Mucosa of rectum (tissue), 2 donors: Measurements from ENCODE around the gene DDO.

Source experiments
- H3K27ac ChIP-seq, 2 donors: one replicate each; pipeline ENCODE4 v1.7.0; 2013; ENCODE audit warnings: inconsistent platforms in 2 of 2, low read depth in 2 of 2, low read length in 2 of 2
- H3K27me3 ChIP-seq, 2 donors: one replicate each; pipeline ENCODE4 v1.7.0; 2013; ENCODE audit warnings: low read length in 2 of 2; ENCODE audit not compliant: control insufficient read depth in 2 of 2, insufficient read depth in 2 of 2
- H3K36me3 ChIP-seq, 2 donors: one replicate each; pipeline ENCODE4 v1.7.0; 2013; ENCODE audit warnings: low read length in 2 of 2; ENCODE audit not compliant: control insufficient read depth in 2 of 2, insufficient read depth in 2 of 2
- H3K4me1 ChIP-seq, 2 donors: one replicate each; pipeline ENCODE4 v1.7.0; 2013; ENCODE audit warnings: low read length in 2 of 2, mild to moderate bottlenecking in 1 of 2; ENCODE audit not compliant: control insufficient read depth in 2 of 2, insufficient read depth in 2 of 2
- H3K4me3 ChIP-seq, 2 donors: one replicate each; pipeline ENCODE4 v1.7.0; 2013; ENCODE audit warnings: low read length in 2 of 2
- H3K9ac ChIP-seq, 2 donors: one replicate each; pipeline ENCODE4 v1.7.0; 2013; ENCODE audit warnings: low read length in 2 of 2, low read depth in 1 of 2, mild to moderate bottlenecking in 1 of 2
- H3K9me3 ChIP-seq, 2 donors: one replicate each; pipeline ENCODE4 v1.7.0; 2013; ENCODE audit warnings: low read length in 2 of 2; ENCODE audit not compliant: control insufficient read depth in 2 of 2
- donor health status: healthy.
- donor health status: Normal muscosa, but diverticular disease.

DDO gene

GRCh38 chr6:110385458-110385863, 29.9 kb downstream of the DDO start:
- no peak overlapping the region for H3K9ac ChIP-seq
- H3K4me3 ChIP-seq = no peak overlapping the region
- no peaks in the 10 kb centered on the region for H3K27me3 ChIP-seq
- no peaks in the 10 kb centered on the region for H3K36me3 ChIP-seq
- H3K9me3 ChIP-seq = no peaks in the 10 kb centered on the region
- no peaks in the 10 kb centered on the region for H3K4me1 ChIP-seq
- no peak overlapping the region for H3K27ac ChIP-seq

GRCh38 chr6:110378552-110378951, 36.8 kb downstream of the DDO start:
- no peaks in the 10 kb centered on the region for H3K36me3 ChIP-seq
- no peak overlapping the region for H3K9ac ChIP-seq
- H3K4me1 ChIP-seq = no peaks in the 10 kb centered on the region
- no peak overlapping the region for H3K27ac ChIP-seq
- no peak overlapping the region for H3K4me3 ChIP-seq
- H3K27me3 ChIP-seq = no peaks in the 10 kb centered on the region
- H3K9me3 ChIP-seq = no peaks in the 10 kb centered on the region

DNA sequence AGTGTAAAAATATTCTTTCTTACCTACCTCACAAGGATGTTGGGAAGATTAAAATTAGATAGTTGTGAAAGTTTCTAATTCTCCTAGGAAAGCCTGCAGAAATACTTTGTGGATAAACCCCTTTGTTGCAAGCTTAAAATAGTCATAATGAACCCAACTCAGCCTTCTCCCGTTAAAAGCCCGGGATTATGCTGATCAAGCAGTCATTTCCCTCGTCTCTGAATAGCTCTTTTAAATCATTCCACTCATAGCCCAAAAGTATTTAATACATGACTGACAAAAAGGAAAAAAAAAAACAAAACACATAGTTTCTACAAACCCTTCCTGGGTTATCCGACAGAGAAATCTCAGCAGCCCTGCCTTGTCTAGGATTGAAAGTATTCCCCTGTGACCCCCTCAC, 46.3 kb downstream of the DDO start:
- no peaks in the 10 kb centered on the region for H3K9me3 ChIP-seq
- no peaks in the 10 kb centered on the region for H3K27me3 ChIP-seq
- H3K36me3 ChIP-seq = no peaks in the 10 kb centered on the region
- no peak overlapping the region for H3K4me3 ChIP-seq
- no peak overlapping the region for H3K9ac ChIP-seq
- no peak overlapping the region for H3K27ac ChIP-seq
- H3K4me1 ChIP-seq = no peaks in the 10 kb centered on the region

DNA sequence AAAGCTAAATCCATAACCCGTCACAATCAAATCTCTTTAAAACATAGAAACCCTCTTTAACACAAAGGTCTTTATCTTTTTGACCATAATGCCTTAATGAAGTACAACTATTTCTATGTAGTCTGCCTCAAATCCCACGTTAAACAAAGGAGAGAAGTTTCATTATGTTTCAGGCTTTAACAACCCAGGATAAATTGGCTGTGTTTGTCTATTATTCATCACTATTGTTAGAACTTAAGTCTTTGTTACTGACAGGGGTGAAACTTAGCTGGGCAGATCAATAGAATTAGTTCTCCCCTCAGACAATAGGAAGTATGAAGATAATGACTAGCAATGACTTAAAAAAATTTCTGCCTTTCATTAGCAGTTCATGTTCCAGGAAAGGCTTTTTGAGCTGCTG, 47.1 kb downstream of the DDO start:
- no peak overlapping the region for H3K9ac ChIP-seq
- H3K27ac ChIP-seq = no peak overlapping the region
- H3K4me1 ChIP-seq = no peaks in the 10 kb centered on the region

DNA sequence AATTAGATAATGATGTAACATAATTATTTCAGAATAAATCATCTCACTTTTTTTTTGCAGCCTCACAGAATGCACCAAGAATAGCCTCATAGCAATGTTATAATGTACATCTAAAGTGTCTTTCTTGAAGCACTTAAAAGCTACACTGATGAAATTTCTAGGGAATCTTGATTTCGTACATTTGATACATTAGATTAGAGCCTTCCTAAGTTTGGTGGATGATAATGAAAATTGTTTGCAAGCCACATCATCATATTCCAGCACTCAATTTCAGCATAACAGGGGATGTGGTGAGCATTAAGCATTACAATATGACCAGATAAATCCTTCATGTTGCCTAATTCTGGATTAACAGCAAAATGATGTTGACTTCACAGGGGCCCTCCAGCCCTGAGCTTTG, 47.5 kb downstream of the DDO start:
- Histone ChIP-seq H3K9ac (no peak overlapping the region), H3K9me3 (no peaks in the 10 kb centered on the region), H3K27ac (no peak overlapping the region), H3K36me3 (no peaks in the 10 kb centered on the region), H3K27me3 (no peaks in the 10 kb centered on the region), H3K4me1 (no peaks in the 10 kb centered on the region), H3K4me3 (no peak overlapping the region)

More for the DNA sequence above, 47.1 kb downstream of the DDO start:
- H3K4me3 ChIP-seq = no peak overlapping the region
- H3K36me3 ChIP-seq = no peaks in the 10 kb centered on the region
- H3K27me3 ChIP-seq = no peaks in the 10 kb centered on the region
- H3K9me3 ChIP-seq = no peaks in the 10 kb centered on the region

DNA sequence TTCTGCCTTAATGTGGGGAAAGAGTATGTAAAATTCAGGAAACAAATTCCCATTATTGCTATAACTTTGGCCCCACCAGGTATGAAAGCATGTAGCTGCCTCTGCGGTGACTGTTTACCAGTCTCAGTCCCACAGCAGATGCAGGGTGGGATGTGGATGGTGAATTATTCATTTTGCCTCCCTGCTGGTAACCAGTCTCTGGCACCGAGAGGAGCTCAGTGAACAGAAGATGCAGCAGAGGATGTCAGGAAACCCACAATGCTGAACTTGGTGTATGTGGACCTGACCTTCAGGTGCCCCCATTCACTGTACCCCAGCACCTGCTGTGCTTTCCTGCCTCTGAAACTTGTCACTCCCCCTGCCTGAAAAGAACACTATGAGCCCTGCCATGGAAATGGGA, 48.4 kb downstream of the DDO start:
- Histone ChIP-seq H3K4me1 (no peaks in the 10 kb centered on the region), H3K9me3 (no peaks in the 10 kb centered on the region), H3K4me3 (no peak overlapping the region), H3K27me3 (no peaks in the 10 kb centered on the region), H3K36me3 (no peaks in the 10 kb centered on the region), H3K27ac (no peak overlapping the region), H3K9ac (no peak overlapping the region)

GRCh38 chr6:110366256-110366655, 49.1 kb downstream of the DDO start:
- Histone ChIP-seq H3K4me1 (no peaks in the 10 kb centered on the region), H3K4me3 (no peak overlapping the region), H3K36me3 (no peaks in the 10 kb centered on the region), H3K9me3 (no peaks in the 10 kb centered on the region), H3K9ac (no peak overlapping the region), H3K27me3 (no peaks in the 10 kb centered on the region), H3K27ac (no peak overlapping the region)

GRCh38 chr6:110364364-110365105, 50.8 kb downstream of the DDO start:
- H3K9ac ChIP-seq = no peak overlapping the region
- H3K27ac ChIP-seq = no peak overlapping the region
- no peaks in the 10 kb centered on the region for H3K9me3 ChIP-seq
- no peaks in the 10 kb centered on the region for H3K36me3 ChIP-seq
- peaks cover 0 to 4% of the 10 kb centered on the region in 2 donors for H3K27me3 ChIP-seq
- no peaks in the 10 kb centered on the region for H3K4me1 ChIP-seq
- H3K4me3 ChIP-seq = no peak overlapping the region

DNA sequence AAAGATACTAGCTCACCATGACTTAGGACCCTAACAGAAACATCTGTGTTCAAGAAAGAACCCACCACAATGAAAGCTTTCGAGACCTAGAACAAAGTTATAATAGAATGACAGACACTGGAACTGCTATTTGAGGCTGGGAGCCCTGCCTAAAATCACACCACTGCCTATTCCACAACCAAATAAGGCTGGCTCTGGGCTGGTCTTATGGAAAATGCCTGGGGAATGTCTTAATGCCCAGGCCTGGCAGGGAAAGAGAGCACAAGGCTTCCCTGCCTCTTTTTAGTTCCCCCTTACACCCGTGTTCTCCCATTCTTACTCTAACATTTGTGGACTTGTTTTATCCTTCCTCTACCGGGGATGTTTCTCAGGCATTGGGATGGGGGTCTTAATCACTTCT, 51.6 kb downstream of the DDO start:
- Histone ChIP-seq H3K36me3 (no peaks in the 10 kb centered on the region), H3K9ac (no peak overlapping the region), H3K27ac (no peak overlapping the region), H3K4me3 (no peak overlapping the region), H3K9me3 (no peaks in the 10 kb centered on the region), H3K4me1 (no peaks in the 10 kb centered on the region), H3K27me3 (peaks cover 0 to 10% of the 10 kb centered on the region in 2 donors)

DNA sequence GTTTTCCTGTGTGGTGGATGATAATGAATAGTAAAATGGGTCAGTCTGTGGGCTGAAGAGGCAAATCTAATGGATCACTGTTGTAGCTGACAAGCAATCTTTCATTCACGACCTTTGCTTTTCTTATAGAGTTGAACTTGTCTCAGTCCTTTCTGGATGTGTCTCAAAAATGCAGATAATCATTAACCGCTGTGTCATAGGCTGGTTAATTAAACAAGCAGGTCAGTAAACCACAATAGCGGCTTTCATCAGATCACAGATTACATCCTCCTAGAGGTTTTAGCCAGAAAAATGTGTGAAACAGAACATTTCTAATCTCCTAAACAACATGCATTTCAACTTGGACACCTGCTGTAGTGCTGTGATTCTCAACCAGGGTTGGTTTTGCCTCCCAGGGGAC, 54.7 kb downstream of the DDO start:
- H3K36me3 ChIP-seq = no peaks in the 10 kb centered on the region
- no peak overlapping the region for H3K9ac ChIP-seq
- H3K4me3 ChIP-seq = no peak overlapping the region
- peaks cover 8 to 20% of the 10 kb centered on the region in 2 donors for H3K27me3 ChIP-seq
- H3K9me3 ChIP-seq = no peaks in the 10 kb centered on the region
- H3K4me1 ChIP-seq = peaks cover 0 to 4% of the 10 kb centered on the region in 2 donors
- H3K27ac ChIP-seq = no peak overlapping the region
